Panc1 (cell line): ENCODE results near the gene DIABLO. TPM values are rescaled to one million over a fixed set of nuclear protein-coding genes. Genes with fewer than 3 reads are reported as not detected.

Experiments
- ATAC-seq: fragments of 200-7000 bp; cut with Tn5 transposase; 2 replicates; pipeline ENCODE4 v1.9.1; 2020; ENCODE audit warnings: mild to moderate bottlenecking, moderate library complexity
- BruUV-seq: library from RNA; stranded (reverse); fragments of 400-500 nt; replicated peaks from 2 replicates; lab custom pipeline; 2021; lab: Mats Ljungman, UMichigan
- CTCF ChIA-PET: fragments of 300-600 bp; sonication (Branson Sonifier 250); formaldehyde crosslinking; loops from one replicate; lab custom pipeline; 2022; ENCODE audit warnings: antibody characterized with exemption; lab: Charles Lee
- POLR2A ChIA-PET: fragments of 300-600 bp; sonication (Branson Sonifier 250); formaldehyde crosslinking; loops from one replicate; lab custom pipeline; 2022; ENCODE audit warnings: antibody characterized with exemption; lab: Charles Lee
- DNase-seq: peaks from one replicate; pipeline ENCODE4 v3.0.0-alpha.2; 2010; ENCODE audit warnings: low read depth, low spot score
- H3K27ac ChIP-seq: 2 replicates; pipeline ENCODE4 v1.5.1; 2011; ENCODE audit warnings: mild to moderate bottlenecking, low read length, inconsistent platforms
- H3K27me3 ChIP-seq: fragments of 200-500 bp; sonication (Bioruptor generic); 2 replicates; pipeline ENCODE4 v1.6.0; 2014; ENCODE audit warnings: low read length, inconsistent platforms; ENCODE audit not compliant: control insufficient read depth, insufficient read depth
- H3K36me3 ChIP-seq: fragments of 200-500 bp; sonication (Bioruptor generic); 2 replicates; pipeline ENCODE4 v1.5.1; 2014; ENCODE audit warnings: inconsistent platforms, mild to moderate bottlenecking, low read length, moderate library complexity; ENCODE audit not compliant: control insufficient read depth, insufficient read depth
- H3K4me1 ChIP-seq: 2 replicates; pipeline ENCODE4 v1.5.1; 2011; ENCODE audit warnings: inconsistent platforms, mild to moderate bottlenecking, low read length, moderate library complexity; ENCODE audit not compliant: control insufficient read depth, insufficient read depth
- H3K4me3 ChIP-seq, 2 experiments: 2 replicates each; pipeline ENCODE4 v1.5.1; 2011 to 2012; ENCODE audit warnings: low read depth in 2 of 2, low read length in 2 of 2, mild to moderate bottlenecking in 2 of 2, inconsistent platforms in 1 of 2, moderate library complexity in 1 of 2
- H3K9me3 ChIP-seq: fragments of 200-500 bp; sonication (Bioruptor generic); 2 replicates; pipeline ENCODE4 v1.5.1; 2014; ENCODE audit warnings: low read depth, mild to moderate bottlenecking, inconsistent platforms, low read length, moderate library complexity; ENCODE audit not compliant: control insufficient read depth, insufficient read depth
- CTCF ChIP-seq: fragments of 450-650 bp; IDR thresholded peaks from 2 replicates; pipeline ENCODE4 v1.5.1; 2017; ENCODE audit warnings: mild to moderate bottlenecking
- POLR2AphosphoS5 ChIP-seq: IDR thresholded peaks from 2 replicates; pipeline ENCODE4 v1.6.1; 2012; ENCODE audit warnings: mild to moderate bottlenecking, low read depth, low read length, moderate library complexity
- REST ChIP-seq, 2 experiments: IDR thresholded peaks; 2 replicates each; pipeline ENCODE4 v1.6.1; 2011 to 2012; ENCODE audit warnings: low read depth in 2 of 2, control low read depth in 1 of 2, low read length in 1 of 2, mild to moderate bottlenecking in 1 of 2, moderate library complexity in 1 of 2; ENCODE audit not compliant: insufficient read depth in 1 of 2
- SIN3A ChIP-seq: IDR thresholded peaks from 2 replicates; pipeline ENCODE4 v1.6.1; 2012; ENCODE audit warnings: low read depth, mild to moderate bottlenecking, low read length, moderate library complexity, borderline replicate concordance; ENCODE audit not compliant: insufficient read depth
- TCF7L2 ChIP-seq: IDR thresholded peaks from 2 replicates; pipeline ENCODE4 v1.6.1; 2011; ENCODE audit warnings: mild to moderate bottlenecking, low read depth, low read length, inconsistent platforms
- in situ Hi-C: cut with HindIII; loops from 2 replicates; pipeline ENCODE4 v1.10.0; 2016; ENCODE audit warnings: low sequenced_read_pairs, low pct_unique_long_range_greater_than_20kb
- intact Hi-C: fragments of 100-400 bp; cut with micrococcal nuclease; formaldehyde crosslinking; loops from one replicate; pipeline ENCODE4 v1.10.0; 2022; ENCODE audit not compliant: unreplicated experiment
- total RNA-seq: library from RNA; stranded (reverse); gene quantifications from one replicate; pipeline ENCODE4 v1.2.1, GENCODE V29; 2021; ENCODE audit not compliant: unreplicated experiment

Gene DIABLO
- total RNA-seq, 1 experiment from 2014 or later, result 71.5 TPM

- no peak overlapping the region for H3K27ac ChIP-seq
- H3K36me3 ChIP-seq, result peaks cover 16% of the 10 kb centered on the region
- no peak overlapping the region for H3K4me3 ChIP-seq
- intact Hi-C loops (no loop called here), in situ Hi-C loops (no loop called here)
- no TSS peak for BruUV-seq
- no peak for DNase-seq
- no peaks in the 10 kb centered on the region for H3K9me3 ChIP-seq
- H3K4me1 ChIP-seq, result peaks cover 16% of the 10 kb centered on the region
- TF ChIP-seq POLR2AphosphoS5, result no peak
- TF ChIP-seq TCF7L2, result no peak
- TF ChIP-seq SIN3A, result no peak
- TF ChIP-seq CTCF, result no peak
- no peak for TF ChIP-seq REST (IDR thresholded peaks at IDR 0.05; ENCODE audit: insufficient read depth in 1 of 2, low read depth in 2 of 2, low read length in 1 of 2)
- ChIA-PET CTCF (no interaction called here), POLR2A (no interaction called here)
- ATAC-seq, result no peak
- no peaks in the 10 kb centered on the region for H3K27me3 ChIP-seq
Measured at GRCh38 chr12:122227341-122227740, 1.5 kb upstream of the DIABLO start.

- peak overlapping the region; percentile 68 for H3K27ac ChIP-seq
- TF ChIP-seq REST (IDR thresholded peaks at IDR 0.05; ENCODE audit: insufficient read depth in 1 of 2, low read depth in 2 of 2, low read length in 1 of 2), result peak; percentile 78 to 96
- TF ChIP-seq SIN3A, result peak; percentile 87; the same call in 1 of the 2 replicates
- no peak for TF ChIP-seq POLR2AphosphoS5
- no peak for TF ChIP-seq TCF7L2
- ChIA-PET CTCF (interaction anchor here (0.6 kb wide), 1 partner anchor 1996 kb away, joined by 6 read pairs; no protein-coding TSS in a partner anchor), POLR2A (interaction anchor here (0.5 to 1.0 kb wide), 2 partner anchors 23 to 274 kb away, joined by 3 to 5 read pairs; partner anchors contain the start of genes B3GNT4 and ZCCHC8)
- DNase-seq (no peak), ATAC-seq (no peak)
- in situ Hi-C loops, result no loop called here
- H3K4me1 ChIP-seq, result peaks cover 16% of the 10 kb centered on the region
- BruUV-seq, result no TSS peak
- H3K36me3 ChIP-seq, result peaks cover 15% of the 10 kb centered on the region; the same call in 1 of the 2 replicates
- H3K4me3 ChIP-seq, result peak overlapping the region; percentile 41 to 63
- intact Hi-C loops, result no loop called here
- H3K9me3 ChIP-seq, result no peaks in the 10 kb centered on the region
- no peaks in the 10 kb centered on the region for H3K27me3 ChIP-seq
Measured at GRCh38 chr12:122226366-122227125, 694 bp upstream of the DIABLO start.
